AG04450 (cell line): ENCODE measurements around the gene DOC2B. TPM values are rescaled to one million over a fixed set of nuclear protein-coding genes. Genes with fewer than 3 reads are reported as not detected.

Experiments
- CTCF ChIA-PET: fragments of 300-600, 350-600 bp; formaldehyde crosslinking; extraction: SDS; loops from one replicate; lab custom pipeline; 2022; ENCODE audit warnings: antibody characterized with exemption, inconsistent platforms; lab: Charles Lee
- POLR2A ChIA-PET: fragments of 350-600 bp; formaldehyde crosslinking; extraction: SDS; loops from one replicate; lab custom pipeline; 2021; ENCODE audit warnings: antibody characterized with exemption, inconsistent platforms; lab: Yijun Ruan, JAX
- DNase-seq: peaks from one replicate; pipeline ENCODE4 v3.0.0-alpha.2; 2011; ENCODE audit warnings: low read depth, low spot score
- H3K27ac ChIP-seq: one replicate; pipeline ENCODE4 v1.5.1; 2012; ENCODE audit warnings: low read depth, low read length, control low read depth
- H3K27me3 ChIP-seq: one replicate; pipeline ENCODE4 v1.6.0; 2012; ENCODE audit warnings: low read length; ENCODE audit not compliant: control insufficient read depth, insufficient read depth
- H3K4me3 ChIP-seq: 2 replicates; pipeline ENCODE4 v1.5.1; 2011; ENCODE audit warnings: mild to moderate bottlenecking, low read depth, low read length, control low read depth
- H3K9me3 ChIP-seq: 2 replicates; pipeline ENCODE4 v1.5.1; 2012; ENCODE audit warnings: low read length; ENCODE audit not compliant: control insufficient read depth, insufficient read depth
- polyA plus RNA-seq: library from polyadenylated mRNA; depleted of rRNA; stranded (reverse); fragments of >200 nt; gene quantifications from 2 replicates; pipeline ENCODE4 v1.2.3, GENCODE V29; 2011
- TF ChIP-seq, protein P1 (sequence below): IDR thresholded peaks from 2 replicates; pipeline ENCODE4 v1.5.1; 2011; ENCODE audit warnings: low read depth, low read length, control low read depth, inconsistent platforms

DOC2B gene
- polyA plus RNA-seq, 1 experiment: not detected

DNA sequence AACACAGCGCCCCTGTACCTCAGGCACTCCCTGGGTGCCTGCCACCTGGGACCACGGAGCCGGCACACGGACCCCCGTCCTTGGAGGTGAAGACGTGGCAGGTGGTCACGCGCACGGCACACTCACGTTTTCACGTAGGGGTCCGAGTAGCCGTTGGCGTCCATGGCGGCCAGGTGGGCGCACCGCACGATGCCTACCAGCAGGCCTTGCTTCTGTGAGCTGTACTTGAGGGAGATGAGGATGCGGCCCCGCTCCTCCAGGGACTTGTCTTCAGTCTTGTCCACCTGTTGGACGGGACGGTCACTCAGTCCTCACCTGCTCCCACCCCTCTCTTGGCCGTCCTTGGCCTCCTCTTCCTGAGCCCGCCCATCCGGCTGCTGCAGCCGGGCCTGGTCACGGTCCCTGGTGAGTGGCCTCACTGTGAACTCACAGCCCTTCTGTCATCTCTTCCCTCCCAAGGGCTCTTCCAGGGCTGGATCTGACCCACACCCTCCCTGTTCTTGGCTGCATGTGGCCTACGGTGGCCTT lies 25.3 kb downstream of the DOC2B start:
- H3K4me3 ChIP-seq: no peak overlapping the region
- peaks cover 4% of the 10 kb centered on the region for H3K27me3 ChIP-seq
- POLR2A ChIA-PET: no interaction called here
- CTCF ChIA-PET: no interaction called here
- TF ChIP-seq, protein P1, sequence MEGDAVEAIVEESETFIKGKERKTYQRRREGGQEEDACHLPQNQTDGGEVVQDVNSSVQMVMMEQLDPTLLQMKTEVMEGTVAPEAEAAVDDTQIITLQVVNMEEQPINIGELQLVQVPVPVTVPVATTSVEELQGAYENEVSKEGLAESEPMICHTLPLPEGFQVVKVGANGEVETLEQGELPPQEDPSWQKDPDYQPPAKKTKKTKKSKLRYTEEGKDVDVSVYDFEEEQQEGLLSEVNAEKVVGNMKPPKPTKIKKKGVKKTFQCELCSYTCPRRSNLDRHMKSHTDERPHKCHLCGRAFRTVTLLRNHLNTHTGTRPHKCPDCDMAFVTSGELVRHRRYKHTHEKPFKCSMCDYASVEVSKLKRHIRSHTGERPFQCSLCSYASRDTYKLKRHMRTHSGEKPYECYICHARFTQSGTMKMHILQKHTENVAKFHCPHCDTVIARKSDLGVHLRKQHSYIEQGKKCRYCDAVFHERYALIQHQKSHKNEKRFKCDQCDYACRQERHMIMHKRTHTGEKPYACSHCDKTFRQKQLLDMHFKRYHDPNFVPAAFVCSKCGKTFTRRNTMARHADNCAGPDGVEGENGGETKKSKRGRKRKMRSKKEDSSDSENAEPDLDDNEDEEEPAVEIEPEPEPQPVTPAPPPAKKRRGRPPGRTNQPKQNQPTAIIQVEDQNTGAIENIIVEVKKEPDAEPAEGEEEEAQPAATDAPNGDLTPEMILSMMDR: no peak
- H3K27ac ChIP-seq: no peak overlapping the region
- no peak for DNase-seq
- H3K9me3 ChIP-seq: no peaks in the 10 kb centered on the region; the same call in 1 of the 2 replicates

DNA sequence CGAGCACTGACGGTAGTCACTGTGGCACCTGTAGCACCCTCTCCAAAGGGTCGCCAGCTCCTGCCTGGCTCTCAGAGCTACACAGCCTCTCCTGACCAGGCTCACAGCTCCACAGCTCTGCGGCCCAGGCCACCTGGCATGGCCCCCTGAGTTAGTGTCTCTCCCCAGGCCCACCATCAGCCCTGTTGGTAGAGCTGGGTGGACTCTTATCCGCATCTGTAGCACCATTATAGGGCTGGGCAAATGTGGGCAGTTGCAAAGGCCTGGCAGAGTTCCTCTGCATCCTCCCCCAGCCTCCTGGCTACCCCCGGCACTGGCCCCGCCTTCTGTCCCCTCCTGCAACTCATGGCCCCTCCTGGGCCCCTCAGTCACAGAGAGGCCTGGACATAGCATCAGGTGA lies 25.9 kb downstream of the DOC2B start:
- Histone ChIP-seq H3K4me3 (no peak overlapping the region), H3K27ac (no peak overlapping the region), H3K9me3 (no peaks in the 10 kb centered on the region; the same call in 1 of the 2 replicates), H3K27me3 (peaks cover 4% of the 10 kb centered on the region)
- ChIA-PET CTCF (no interaction called here), POLR2A (no interaction called here)
- TF ChIP-seq, protein P1: no peak
- DNase-seq: no peak

DNA sequence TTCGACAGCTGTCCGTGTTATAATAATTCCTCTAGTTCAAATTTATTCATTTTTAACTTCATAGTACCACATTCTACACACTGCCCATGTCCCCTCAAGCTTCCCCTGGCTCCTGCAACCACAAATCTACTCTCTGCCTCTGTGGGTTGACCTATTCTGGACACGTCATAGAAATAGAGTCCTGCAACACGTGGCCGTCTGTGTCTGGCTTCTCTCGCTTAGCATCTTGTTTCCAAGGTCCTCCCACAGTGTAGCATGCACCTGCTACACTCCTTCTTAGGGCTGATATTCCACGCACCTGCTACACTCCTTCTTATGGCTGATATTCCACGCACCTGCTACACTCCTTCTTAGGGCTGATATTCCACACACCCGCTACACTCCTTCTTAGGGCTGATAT lies 27.6 kb downstream of the DOC2B start:
- Histone ChIP-seq H3K9me3 (no peaks in the 10 kb centered on the region; the same call in 1 of the 2 replicates), H3K4me3 (no peak overlapping the region), H3K27me3 (peaks cover 4% of the 10 kb centered on the region), H3K27ac (no peak overlapping the region)
- POLR2A ChIA-PET: no interaction called here
- CTCF ChIA-PET: no interaction called here
- TF ChIP-seq, protein P1: no peak
- no peak for DNase-seq

DNA sequence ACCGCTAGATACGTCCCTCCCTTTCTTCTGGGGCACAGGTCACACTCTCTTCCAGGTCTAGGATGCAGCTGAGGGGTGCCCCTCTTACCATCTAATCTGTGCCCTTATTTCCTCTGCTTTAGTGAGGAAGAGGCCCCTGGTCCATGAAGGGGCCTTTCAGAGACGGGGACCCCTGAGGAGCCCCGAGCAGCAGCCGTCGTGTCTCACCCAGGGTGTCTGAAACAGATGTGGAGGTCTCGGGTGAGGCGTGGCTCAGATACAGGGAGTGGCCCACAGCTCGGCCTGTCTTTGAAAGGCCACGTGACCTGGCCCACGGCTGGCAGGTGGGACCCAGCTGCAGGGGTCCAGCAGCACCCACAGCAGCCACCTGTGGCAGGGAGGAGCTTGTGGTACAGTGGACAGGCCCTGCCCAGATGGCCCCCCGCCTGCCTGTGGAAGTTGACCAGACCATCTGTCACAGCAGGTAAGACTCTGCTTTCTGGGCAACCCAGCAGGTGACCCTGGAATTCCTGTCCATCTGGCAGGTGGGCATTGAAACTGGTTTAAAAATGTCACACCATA lies 28.5 kb downstream of the DOC2B start:
- ChIA-PET POLR2A (no interaction called here), CTCF (no interaction called here)
- Histone ChIP-seq H3K27me3 (peaks cover 4% of the 10 kb centered on the region), H3K4me3 (no peak overlapping the region), H3K9me3 (no peaks in the 10 kb centered on the region; the same call in 1 of the 2 replicates), H3K27ac (no peak overlapping the region)
- no peak for DNase-seq
- TF ChIP-seq, protein P1: no peak
